Tibial nerve (tissue), 4 donors: ENCODE measurements around the gene PPHLN1. TPM values are rescaled to one million over a fixed set of nuclear protein-coding genes. Genes with fewer than 3 reads are reported as not detected.

Experiments
- DNase-seq, 2 donors: peaks; one replicate each; pipeline ENCODE4 v3.0.0-alpha.2; 2019; ENCODE audit warnings: low spot score in 2 of 2
- H3K27ac ChIP-seq, 4 donors: fragments of 200-600 bp; sonication (generic) in 3 of 4; one replicate each; pipeline ENCODE4 v1.5.1; 2017 to 2019; ENCODE audit warnings: mild to moderate bottlenecking in 1 of 4
- H3K27me3 ChIP-seq, 2 donors: fragments of 200-600 bp; sonication (generic) in 1 of 2; one replicate each; pipeline versions ENCODE4 v1.5.1 to v1.6.0; 2017 to 2019
- H3K36me3 ChIP-seq, 3 donors: fragments of 200-600 bp; sonication (generic); one replicate each; pipeline ENCODE4 v1.5.1; 2018 to 2019
- H3K4me1 ChIP-seq, 4 donors: fragments of 200-600 bp; sonication (generic) in 3 of 4; one replicate each; pipeline ENCODE4 v1.5.1; 2017 to 2019
- H3K4me3 ChIP-seq, 4 donors: fragments of 200-600 bp; sonication (generic) in 3 of 4; one replicate each; pipeline ENCODE4 v1.5.1; 2017 to 2019; ENCODE audit warnings: mild to moderate bottlenecking in 1 of 4, moderate library complexity in 1 of 4
- H3K9me3 ChIP-seq, 4 donors: fragments of 200-600 bp; sonication (generic) in 3 of 4; one replicate each; pipeline ENCODE4 v1.5.1; 2017 to 2019
- EP300 ChIP-seq, 2 donors: sonication (generic); formaldehyde crosslinking; IDR thresholded peaks; one replicate each; pipeline ENCODE4 v1.6.1; 2017; ENCODE audit warnings: antibody characterized with exemption in 2 of 2, mild to moderate bottlenecking in 1 of 2
- POLR2A ChIP-seq, 2 donors: fragments of 450-650 bp; IDR thresholded peaks; one replicate each; pipeline ENCODE4 v1.6.1; 2017; ENCODE audit warnings: antibody characterized with exemption in 2 of 2, mild to moderate bottlenecking in 2 of 2, moderate library complexity in 2 of 2
- WGBS, 2 donors: methylation state at CpG; one replicate each; pipeline ENCODE4 v1.1.5; 2018; 5-methylcytosine and 5-hydroxymethylcytosine counted together
- total RNA-seq, 4 donors: library from RNA; depleted of rRNA; stranded (reverse); fragments of >200 nt; gene quantifications; one replicate each; pipeline ENCODE4 v1.1.0, GENCODE V29; 2016
- TF ChIP-seq, protein P1 (sequence below), 5 experiments: fragments of 200-600 bp in 3 of 5; fragments of 450-650 bp in 2 of 5; sonication (generic) in 3 of 5; IDR thresholded peaks; one replicate each; pipeline ENCODE4 v1.5.1; 2016 to 2019; ENCODE audit warnings: antibody characterized with exemption in 5 of 5, mild to moderate bottlenecking in 3 of 5, moderate library complexity in 2 of 5

Gene PPHLN1
- total RNA-seq, 4 donors from 2014 or later, result 38.6 to 64.5 (median 51.7) TPM

DNA sequence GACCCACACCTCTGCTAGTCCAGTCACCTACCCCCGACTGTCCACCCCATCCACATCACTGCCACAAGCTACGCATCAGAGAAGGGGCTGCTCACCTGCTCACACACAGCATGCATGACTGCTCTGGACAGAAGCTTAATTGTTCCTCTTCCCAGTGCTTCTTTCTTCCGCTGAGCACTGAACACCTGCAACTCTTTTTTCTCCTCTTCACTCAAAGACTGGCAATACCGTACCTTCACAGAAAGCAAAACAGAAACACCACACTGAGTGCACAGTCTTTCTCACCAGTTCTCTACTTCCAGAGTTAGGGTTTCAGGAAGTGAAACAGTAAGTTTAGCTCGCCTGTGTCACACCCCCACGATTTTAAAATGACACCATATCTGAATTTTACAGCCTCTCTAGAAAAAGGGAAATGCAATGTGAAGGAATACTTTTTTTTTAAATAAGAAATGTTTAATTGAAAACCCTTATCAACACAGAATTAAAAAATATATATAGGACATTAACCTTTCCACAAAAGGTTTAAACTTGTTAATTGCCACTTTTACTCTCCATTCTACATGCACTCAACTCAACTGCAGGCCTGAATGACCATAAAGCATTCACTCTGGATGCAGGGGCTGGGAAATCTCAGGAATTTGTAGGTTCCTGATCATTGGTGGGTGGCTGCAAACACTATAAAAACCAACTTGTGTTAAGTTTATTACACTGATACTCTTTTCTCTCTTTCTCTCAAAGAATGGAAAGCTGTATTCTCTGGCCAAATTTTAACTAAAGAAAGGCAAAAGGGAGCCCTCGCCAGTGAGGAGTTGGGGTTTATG is 143.6 kb downstream of the PPHLN1 start:
- Histone ChIP-seq H3K9me3 (no peaks in the 10 kb centered on the region), H3K27me3 (no peaks in the 10 kb centered on the region), H3K36me3 (peaks cover 0 to 27% (median 0%) of the 10 kb centered on the region in 3 donors), H3K27ac (peak overlapping the region in 1 of 4 donors; percentile 6), H3K4me3 (peak overlapping the region in 1 of 4 donors; percentile 13), H3K4me1 (peaks cover 0 to 55% (median 7%) of the 10 kb centered on the region in 4 donors)
- TF ChIP-seq EP300 (IDR thresholded peaks at IDR 0.05), result no peak
- TF ChIP-seq, protein P1, sequence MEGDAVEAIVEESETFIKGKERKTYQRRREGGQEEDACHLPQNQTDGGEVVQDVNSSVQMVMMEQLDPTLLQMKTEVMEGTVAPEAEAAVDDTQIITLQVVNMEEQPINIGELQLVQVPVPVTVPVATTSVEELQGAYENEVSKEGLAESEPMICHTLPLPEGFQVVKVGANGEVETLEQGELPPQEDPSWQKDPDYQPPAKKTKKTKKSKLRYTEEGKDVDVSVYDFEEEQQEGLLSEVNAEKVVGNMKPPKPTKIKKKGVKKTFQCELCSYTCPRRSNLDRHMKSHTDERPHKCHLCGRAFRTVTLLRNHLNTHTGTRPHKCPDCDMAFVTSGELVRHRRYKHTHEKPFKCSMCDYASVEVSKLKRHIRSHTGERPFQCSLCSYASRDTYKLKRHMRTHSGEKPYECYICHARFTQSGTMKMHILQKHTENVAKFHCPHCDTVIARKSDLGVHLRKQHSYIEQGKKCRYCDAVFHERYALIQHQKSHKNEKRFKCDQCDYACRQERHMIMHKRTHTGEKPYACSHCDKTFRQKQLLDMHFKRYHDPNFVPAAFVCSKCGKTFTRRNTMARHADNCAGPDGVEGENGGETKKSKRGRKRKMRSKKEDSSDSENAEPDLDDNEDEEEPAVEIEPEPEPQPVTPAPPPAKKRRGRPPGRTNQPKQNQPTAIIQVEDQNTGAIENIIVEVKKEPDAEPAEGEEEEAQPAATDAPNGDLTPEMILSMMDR (IDR thresholded peaks at IDR 0.05), result no peak
- no peak for TF ChIP-seq POLR2A (IDR thresholded peaks at IDR 0.05)
- DNase-seq, result no peak
- WGBS, 2 donors, result 63 to 67% methylated on average over 7 of the region's 7 CpGs

DNA sequence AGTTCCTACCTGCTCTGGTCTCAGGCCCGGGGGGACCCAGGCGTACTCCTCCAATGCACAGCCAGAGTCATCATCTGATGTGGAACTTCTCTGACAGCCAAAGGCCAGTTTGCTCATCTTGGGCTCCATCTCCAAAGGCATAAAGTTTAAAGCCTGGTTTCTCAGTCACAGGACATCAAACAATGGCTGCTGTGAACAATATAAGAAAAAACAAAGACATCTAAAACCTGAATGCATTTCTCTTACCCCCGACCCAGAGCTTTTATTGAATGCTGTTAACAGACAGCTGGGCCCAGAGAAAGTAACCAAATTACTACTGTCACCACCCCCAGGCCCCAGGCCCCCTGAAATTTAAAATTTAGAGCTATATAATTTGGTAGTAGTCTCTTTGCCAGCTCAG is 146.4 kb downstream of the PPHLN1 start:
- whole genome bisulfite sequencing, 2 donors, result 59 to 70% methylated on average over 3 of the region's 3 CpGs
- no peak for TF ChIP-seq EP300 (IDR thresholded peaks at IDR 0.05)
- no peak for TF ChIP-seq POLR2A (IDR thresholded peaks at IDR 0.05)
- TF ChIP-seq, protein P1 (IDR thresholded peaks at IDR 0.05), result no peak

DNA sequence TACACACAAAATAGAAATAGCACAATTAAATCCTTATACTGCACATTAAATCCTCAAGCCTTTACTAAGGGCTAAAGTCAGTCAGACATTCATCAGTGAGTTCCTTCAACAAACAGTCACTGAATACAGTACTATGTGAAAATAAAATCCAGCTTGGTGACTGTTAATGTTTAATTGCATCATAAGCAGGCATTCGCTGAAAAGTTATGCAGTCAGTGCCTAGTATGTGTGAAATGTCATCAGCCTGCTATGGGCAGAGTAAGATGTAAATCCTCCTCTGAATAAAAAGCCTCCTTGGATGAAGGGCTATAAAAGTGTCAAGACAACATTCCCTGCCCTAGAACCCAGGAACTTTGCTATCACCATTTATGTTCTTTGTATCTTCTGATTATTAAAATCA is 147.2 kb downstream of the PPHLN1 start:
- no peak overlapping the region for H3K27ac ChIP-seq
- no peak overlapping the region for H3K4me3 ChIP-seq
- no peak for DNase-seq
- no peaks in the 10 kb centered on the region for H3K27me3 ChIP-seq
- peaks cover 0 to 9% (median 0%) of the 10 kb centered on the region in 3 donors for H3K36me3 ChIP-seq
- H3K4me1 ChIP-seq, result peaks cover 0 to 64% (median 7%) of the 10 kb centered on the region in 4 donors
- 26 to 32% methylated on average over 1 of the region's 1 CpG for WGBS, 2 donors
- no peaks in the 10 kb centered on the region for H3K9me3 ChIP-seq
- TF ChIP-seq POLR2A (IDR thresholded peaks at IDR 0.05) (no peak), EP300 (IDR thresholded peaks at IDR 0.05) (no peak)
- TF ChIP-seq, protein P1 (IDR thresholded peaks at IDR 0.05), result no peak

More for the DNA sequence above, 146.4 kb downstream of the PPHLN1 start:
- no peak for DNase-seq
- Histone ChIP-seq H3K4me3 (no peak overlapping the region), H3K9me3 (no peaks in the 10 kb centered on the region), H3K27me3 (no peaks in the 10 kb centered on the region), H3K4me1 (peaks cover 0 to 61% (median 7%) of the 10 kb centered on the region in 4 donors), H3K36me3 (peaks cover 0 to 9% (median 0%) of the 10 kb centered on the region in 3 donors), H3K27ac (peak overlapping the region in 1 of 4 donors; percentile 14)

DNA sequence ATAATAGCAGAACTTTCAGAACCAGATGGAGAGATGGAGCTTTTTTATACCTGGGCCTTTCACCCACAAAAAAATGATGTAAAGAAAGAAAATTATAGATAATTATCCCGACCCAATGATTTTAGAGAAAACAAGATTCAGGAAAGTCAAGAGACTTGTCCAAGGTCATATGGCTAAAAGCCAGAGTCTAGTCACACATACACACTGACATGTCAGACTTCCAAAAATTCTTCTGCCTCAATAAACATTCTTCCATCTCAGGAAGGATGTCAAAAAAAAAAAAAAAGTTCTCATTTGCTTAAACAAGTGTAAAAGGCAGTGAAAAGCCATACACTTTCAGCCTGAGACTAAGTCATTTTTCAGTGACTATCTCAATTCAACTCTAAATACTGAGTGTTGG is 147.6 kb downstream of the PPHLN1 start:
- Histone ChIP-seq H3K27ac (no peak overlapping the region), H3K9me3 (no peaks in the 10 kb centered on the region), H3K36me3 (peaks cover 0 to 8% (median 0%) of the 10 kb centered on the region in 3 donors), H3K4me1 (peaks cover 0 to 64% (median 7%) of the 10 kb centered on the region in 4 donors), H3K4me3 (no peak overlapping the region), H3K27me3 (no peaks in the 10 kb centered on the region)
- WGBS, 2 donors, result 63 to 68% methylated on average over 1 of the region's 1 CpG
- DNase-seq, result no peak
- TF ChIP-seq POLR2A (IDR thresholded peaks at IDR 0.05) (no peak), EP300 (IDR thresholded peaks at IDR 0.05) (no peak)
- TF ChIP-seq, protein P1 (IDR thresholded peaks at IDR 0.05), result no peak

DNA sequence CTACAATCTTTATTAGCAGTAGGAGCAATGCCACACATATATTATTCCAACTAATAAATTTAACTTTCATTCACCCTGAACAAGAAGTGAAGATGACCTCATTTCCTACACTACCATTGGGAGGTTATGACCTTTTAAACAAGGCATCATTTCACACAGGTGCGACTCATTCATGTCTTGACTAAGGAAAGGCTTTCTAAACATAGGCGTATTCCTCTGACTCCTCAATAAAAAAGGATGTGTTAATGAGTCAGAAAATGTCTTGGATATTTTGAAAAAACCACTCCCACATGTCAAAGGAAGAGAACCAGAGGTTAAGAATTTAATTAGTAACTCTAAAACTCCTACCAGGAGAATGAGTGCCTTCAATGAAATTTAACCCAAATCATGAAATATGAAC is 148.4 kb downstream of the PPHLN1 start:
- Histone ChIP-seq H3K9me3 (no peaks in the 10 kb centered on the region), H3K4me3 (no peak overlapping the region), H3K4me1 (peaks cover 0 to 57% (median 7%) of the 10 kb centered on the region in 4 donors), H3K36me3 (peaks cover 0 to under 1% (median 0%) of the 10 kb centered on the region in 3 donors), H3K27ac (peak overlapping the region in 1 of 4 donors; percentile 6), H3K27me3 (no peaks in the 10 kb centered on the region)
- WGBS, 2 donors, result 52 to 58% methylated on average over 2 of the region's 2 CpGs
- TF ChIP-seq POLR2A (IDR thresholded peaks at IDR 0.05) (no peak), EP300 (IDR thresholded peaks at IDR 0.05) (no peak)
- TF ChIP-seq, protein P1 (IDR thresholded peaks at IDR 0.05), result no peak
- no peak for DNase-seq
